GM15510 (cell line): ENCODE measurements around the gene SPACA5.

Experiments
- POLR2A ChIP-seq: IDR thresholded peaks from 3 replicates; pipeline ENCODE4 v1.6.1; 2011; ENCODE audit warnings: borderline replicate concordance; ENCODE audit not compliant: insufficient read length; ENCODE audit errors: extremely low read depth

SPACA5 gene

GRCh38 chrX:48022100-48022499, 15.3 kb downstream of the SPACA5 start:
- no peak for TF ChIP-seq POLR2A

- no peak for TF ChIP-seq POLR2A
Observed at GRCh38 chrX:48022738-48023137, 15.9 kb downstream of the SPACA5 start.

DNA sequence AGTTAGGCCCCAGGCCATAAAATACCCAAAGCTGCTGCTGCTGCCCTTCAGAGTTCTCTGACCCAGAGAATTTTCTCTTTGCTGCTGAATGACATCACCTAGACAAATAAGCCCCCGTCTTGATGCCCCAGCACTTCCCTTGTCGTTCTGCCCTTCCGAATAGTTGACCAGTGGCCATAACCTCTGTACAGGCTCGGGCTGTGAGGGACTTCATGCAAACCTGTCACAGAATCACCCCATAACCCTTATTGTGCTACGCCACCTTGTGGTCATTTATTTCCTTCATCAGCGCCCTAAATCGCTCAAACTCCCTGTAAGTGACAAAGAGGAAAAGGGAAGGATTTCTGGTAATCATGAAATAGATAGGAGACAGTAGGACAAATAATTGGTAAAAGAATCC, 18.8 kb downstream of the SPACA5 start:
- no peak for TF ChIP-seq POLR2A

DNA sequence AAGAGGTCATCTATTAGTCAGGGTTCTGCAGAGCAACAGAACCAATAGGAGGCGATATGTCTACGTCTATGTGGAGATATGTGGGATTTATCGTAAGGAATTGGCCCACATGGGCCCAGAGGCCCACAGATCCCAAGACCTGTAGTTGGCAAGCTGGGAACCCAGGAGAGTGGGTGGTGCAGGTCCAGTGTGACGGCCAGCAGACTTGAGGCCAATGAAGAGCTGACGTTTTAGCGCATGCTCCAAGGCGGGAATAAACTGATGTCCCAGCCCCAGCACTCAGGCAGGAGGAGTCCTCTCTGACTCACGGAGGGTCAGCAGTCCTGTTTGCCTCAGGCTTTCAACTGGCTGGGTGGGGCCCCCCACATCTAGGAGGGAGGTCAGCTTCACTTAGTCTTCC, 21.3 kb downstream of the SPACA5 start:
- TF ChIP-seq POLR2A, result no peak

DNA sequence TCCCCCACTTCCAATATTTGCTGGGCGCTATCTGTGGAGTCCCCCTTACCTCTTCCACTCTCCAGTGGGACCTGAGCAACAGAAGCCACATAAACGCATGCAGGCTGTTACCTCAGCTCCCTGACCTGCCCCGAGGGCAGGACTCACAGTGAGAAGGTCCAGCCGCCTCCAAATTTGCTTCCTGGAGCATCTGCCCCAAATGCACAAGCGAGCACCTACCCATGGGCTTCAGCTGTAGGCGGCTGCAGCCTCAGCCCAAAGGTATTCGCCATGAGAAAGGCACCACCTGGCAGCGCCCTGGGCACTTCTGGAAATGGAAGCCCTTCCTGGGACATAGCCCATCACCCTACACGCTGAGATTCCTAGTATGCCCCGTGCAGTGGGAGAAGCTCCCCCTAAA, 23.4 kb downstream of the SPACA5 start:
- TF ChIP-seq POLR2A, result no peak

- no peak for TF ChIP-seq POLR2A
Observed at GRCh38 chrX:48035891-48036290, 29.1 kb downstream of the SPACA5 start.

- no peak for TF ChIP-seq POLR2A
Observed at GRCh38 chrX:48043056-48043455, 36.3 kb downstream of the SPACA5 start.

GRCh38 chrX:48045410-48046311, 38.9 kb downstream of the SPACA5 start:
- TF ChIP-seq POLR2A, result no peak

DNA sequence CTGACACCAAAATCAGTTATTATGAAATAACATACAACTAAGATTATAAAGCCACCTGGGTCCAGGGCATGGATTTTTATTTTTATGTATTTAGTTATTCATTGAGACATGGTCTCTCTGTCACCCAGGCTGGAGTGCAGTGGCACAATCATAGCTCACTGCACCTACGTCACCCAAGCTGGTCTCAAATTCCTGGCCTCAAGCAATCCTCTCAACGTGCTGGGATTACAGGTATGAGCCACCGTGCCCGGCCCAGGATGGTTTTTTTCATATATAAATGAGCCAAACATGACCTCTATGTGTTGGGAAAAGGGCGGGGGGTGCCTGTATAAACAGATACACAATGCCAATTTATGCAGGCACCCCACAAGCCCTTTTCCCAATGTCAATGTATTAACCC, 40.1 kb downstream of the SPACA5 start:
- TF ChIP-seq POLR2A, result no peak

DNA sequence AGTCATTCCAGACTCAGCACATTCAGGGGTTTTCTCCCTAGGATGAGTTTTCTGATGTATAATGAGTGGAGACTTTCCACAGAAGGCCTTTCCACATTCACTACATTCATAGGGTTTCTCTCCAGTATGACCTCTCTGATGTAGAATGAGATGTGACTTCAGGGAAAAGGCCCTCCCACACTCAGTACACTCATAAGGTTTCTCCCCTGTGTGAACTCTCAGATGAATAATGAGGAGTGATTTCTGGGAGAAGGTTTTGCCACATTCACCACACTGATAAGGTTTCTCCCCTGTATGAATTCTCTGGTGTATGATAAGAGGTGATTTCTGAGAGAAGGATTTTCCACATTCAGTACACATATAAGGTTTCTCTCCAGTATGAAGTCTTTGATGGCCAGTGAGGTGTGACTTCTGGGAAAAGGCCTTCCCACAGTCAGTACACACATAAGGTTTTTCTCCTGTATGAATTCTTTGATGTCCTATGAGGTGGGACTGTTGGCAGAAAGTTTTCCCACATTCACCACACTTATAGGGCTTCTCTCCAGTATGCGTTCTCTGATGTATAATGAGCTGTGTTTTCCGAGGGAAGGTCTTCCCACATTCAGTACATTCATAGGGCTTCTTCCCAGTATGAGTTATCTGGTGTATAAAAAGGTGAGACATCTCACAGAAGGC, 52.0 kb downstream of the SPACA5 start:
- no peak for TF ChIP-seq POLR2A

DNA sequence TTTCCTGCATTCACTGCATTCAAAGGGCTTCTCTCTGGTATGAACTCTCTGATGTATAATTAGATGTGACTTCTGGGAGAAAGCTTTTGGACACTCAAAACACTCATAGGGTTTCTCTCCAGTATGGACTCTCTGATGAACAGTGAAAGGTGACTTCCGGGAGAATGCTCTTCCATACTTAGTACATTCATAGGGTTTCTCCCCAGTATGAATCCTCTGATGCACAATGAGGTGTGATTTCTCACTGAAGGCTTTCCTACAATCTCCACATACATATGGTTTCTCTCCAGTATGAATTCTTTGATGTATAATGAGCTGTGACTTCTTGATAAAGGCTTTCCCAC, 52.5 kb downstream of the SPACA5 start:
- TF ChIP-seq POLR2A, result no peak
